Hematopoietic multipotent progenitor cell treated with erythropoietin and hydrocortisone succinate and interleukin-3 and kit ligand, for 6 days (in vitro differentiated cells): ENCODE data around the gene RNU6-1.
A peak's percentile ranks its signal among the peaks of the same experiment; 100 is the strongest.

Source experiments
- DNase-seq: peaks from one replicate; pipeline ENCODE4 v3.0.0-alpha.2; 2015

Gene RNU6-1

GRCh38 chr15:67820122-67820991, 19.5 kb downstream of the RNU6-1 start:
- DNase-seq = no peak

- no peak for DNase-seq
These were observed 20.2 kb downstream of the RNU6-1 start for GRCh38 chr15:67819636-67820035.

GRCh38 chr15:67818464-67818863, 21.4 kb downstream of the RNU6-1 start:
- DNase-seq = no peak

- no peak for DNase-seq
These were observed 23.2 kb downstream of the RNU6-1 start for GRCh38 chr15:67816668-67817067.

GRCh38 chr15:67815036-67815592, 24.7 kb downstream of the RNU6-1 start:
- DNase-seq = no peak

GRCh38 chr15:67813104-67813634, 26.7 kb downstream of the RNU6-1 start:
- DNase-seq = no peak

- DNase-seq = no peak
These were observed 27.6 kb downstream of the RNU6-1 start for GRCh38 chr15:67812241-67812644.

- no peak for DNase-seq
These were observed 30.0 kb downstream of the RNU6-1 start for GRCh38 chr15:67809866-67810265.

GRCh38 chr15:67809441-67809840, 30.4 kb downstream of the RNU6-1 start:
- DNase-seq = no peak

- no peak for DNase-seq
These were observed 31.0 kb downstream of the RNU6-1 start for GRCh38 chr15:67808821-67809220.

- no peak for DNase-seq
These were observed 32.0 kb downstream of the RNU6-1 start for GRCh38 chr15:67807836-67808235.

GRCh38 chr15:67807141-67807540, 32.7 kb downstream of the RNU6-1 start:
- DNase-seq = no peak

- no peak for DNase-seq
These were observed 33.3 kb downstream of the RNU6-1 start for GRCh38 chr15:67806536-67806935.

GRCh38 chr15:67805666-67806516, 34.0 kb downstream of the RNU6-1 start:
- DNase-seq = no peak

GRCh38 chr15:67805008-67805665, 34.7 kb downstream of the RNU6-1 start:
- DNase-seq = no peak

- no peak for DNase-seq
These were observed 35.6 kb downstream of the RNU6-1 start for GRCh38 chr15:67803996-67804843.

- no peak for DNase-seq
These were observed 36.5 kb downstream of the RNU6-1 start for GRCh38 chr15:67803299-67803698.

- DNase-seq = no peak
These were observed 37.6 kb downstream of the RNU6-1 start for GRCh38 chr15:67801926-67802914.

- DNase-seq = no peak
These were observed 38.7 kb downstream of the RNU6-1 start for GRCh38 chr15:67801142-67801541.

GRCh38 chr15:67799801-67800205, 40.0 kb downstream of the RNU6-1 start:
- DNase-seq = peak; percentile 21
